NCI-H2107 (cell line): Measurements from ENCODE around the gene CLTCL1.

Experiments
- DNase-seq: peaks from one replicate; lab custom pipeline; 2025; lab: John Stamatoyannopoulos, UW

CLTCL1 gene

GRCh38 chr22:19244600-19245352 lies 46.7 kb downstream of the CLTCL1 start:
- DNase-seq = no peak

GRCh38 chr22:19242699-19243098 lies 48.8 kb downstream of the CLTCL1 start:
- DNase-seq = no peak

- DNase-seq = no peak
Measured at GRCh38 chr22:19241593-19241906, 50.0 kb downstream of the CLTCL1 start.

- DNase-seq = no peak
Measured at GRCh38 chr22:19240813-19241592, 50.5 kb downstream of the CLTCL1 start.

GRCh38 chr22:19239464-19239863 lies 52.1 kb downstream of the CLTCL1 start:
- no peak for DNase-seq

GRCh38 chr22:19238900-19239299 lies 52.6 kb downstream of the CLTCL1 start:
- no peak for DNase-seq

GRCh38 chr22:19235874-19236273 lies 55.6 kb downstream of the CLTCL1 start:
- no peak for DNase-seq

GRCh38 chr22:19234126-19234896 lies 57.2 kb downstream of the CLTCL1 start:
- DNase-seq = no peak

GRCh38 chr22:19233189-19233661 lies 58.3 kb downstream of the CLTCL1 start:
- no peak for DNase-seq

- DNase-seq = peak; percentile 39
Measured at GRCh38 chr22:19232623-19233022, 58.9 kb downstream of the CLTCL1 start.

- no peak for DNase-seq
Measured at GRCh38 chr22:19231986-19232385, 59.5 kb downstream of the CLTCL1 start.

GRCh38 chr22:19229600-19229999 lies 61.9 kb downstream of the CLTCL1 start:
- no peak for DNase-seq

- DNase-seq = no peak
Measured at GRCh38 chr22:19228179-19228578, 63.3 kb downstream of the CLTCL1 start.

- no peak for DNase-seq
Measured at GRCh38 chr22:19226428-19226827, 65.1 kb downstream of the CLTCL1 start.

- DNase-seq = no peak
Measured at GRCh38 chr22:19225560-19225959, 66.0 kb downstream of the CLTCL1 start.

- no peak for DNase-seq
Measured at GRCh38 chr22:19224985-19225384, 66.5 kb downstream of the CLTCL1 start.

- DNase-seq = no peak
Measured at GRCh38 chr22:19224557-19224956, 67.0 kb downstream of the CLTCL1 start.

- DNase-seq = no peak
Measured at GRCh38 chr22:19223617-19224016, 67.9 kb downstream of the CLTCL1 start.

- DNase-seq = no peak
Measured at GRCh38 chr22:19223110-19223509, 68.4 kb downstream of the CLTCL1 start.

GRCh38 chr22:19222242-19223005 lies 69.1 kb downstream of the CLTCL1 start:
- no peak for DNase-seq

- DNase-seq = no peak
Measured at GRCh38 chr22:19220867-19221266, 70.7 kb downstream of the CLTCL1 start.
